GM12873 (cell line): Measurements from ENCODE around the gene TYW1.
"Not testable (repeated sequence)": the region's sequence is repeated elsewhere in the genome, so short reads cannot be mapped to it uniquely, and the experiment has no call there.

Experiments used
- TF ChIP-seq, protein P1 (sequence below): IDR thresholded peaks from 2 replicates; pipeline ENCODE4 v1.5.1; 2012; ENCODE audit warnings: low read depth, mild to moderate bottlenecking, moderate library complexity, low read length, control low read depth; ENCODE audit not compliant: insufficient read depth; ENCODE audit errors: missing control alignments

TYW1 gene, protein sequence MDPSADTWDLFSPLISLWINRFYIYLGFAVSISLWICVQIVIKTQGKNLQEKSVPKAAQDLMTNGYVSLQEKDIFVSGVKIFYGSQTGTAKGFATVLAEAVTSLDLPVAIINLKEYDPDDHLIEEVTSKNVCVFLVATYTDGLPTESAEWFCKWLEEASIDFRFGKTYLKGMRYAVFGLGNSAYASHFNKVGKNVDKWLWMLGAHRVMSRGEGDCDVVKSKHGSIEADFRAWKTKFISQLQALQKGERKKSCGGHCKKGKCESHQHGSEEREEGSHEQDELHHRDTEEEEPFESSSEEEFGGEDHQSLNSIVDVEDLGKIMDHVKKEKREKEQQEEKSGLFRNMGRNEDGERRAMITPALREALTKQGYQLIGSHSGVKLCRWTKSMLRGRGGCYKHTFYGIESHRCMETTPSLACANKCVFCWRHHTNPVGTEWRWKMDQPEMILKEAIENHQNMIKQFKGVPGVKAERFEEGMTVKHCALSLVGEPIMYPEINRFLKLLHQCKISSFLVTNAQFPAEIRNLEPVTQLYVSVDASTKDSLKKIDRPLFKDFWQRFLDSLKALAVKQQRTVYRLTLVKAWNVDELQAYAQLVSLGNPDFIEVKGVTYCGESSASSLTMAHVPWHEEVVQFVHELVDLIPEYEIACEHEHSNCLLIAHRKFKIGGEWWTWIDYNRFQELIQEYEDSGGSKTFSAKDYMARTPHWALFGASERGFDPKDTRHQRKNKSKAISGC

DNA sequence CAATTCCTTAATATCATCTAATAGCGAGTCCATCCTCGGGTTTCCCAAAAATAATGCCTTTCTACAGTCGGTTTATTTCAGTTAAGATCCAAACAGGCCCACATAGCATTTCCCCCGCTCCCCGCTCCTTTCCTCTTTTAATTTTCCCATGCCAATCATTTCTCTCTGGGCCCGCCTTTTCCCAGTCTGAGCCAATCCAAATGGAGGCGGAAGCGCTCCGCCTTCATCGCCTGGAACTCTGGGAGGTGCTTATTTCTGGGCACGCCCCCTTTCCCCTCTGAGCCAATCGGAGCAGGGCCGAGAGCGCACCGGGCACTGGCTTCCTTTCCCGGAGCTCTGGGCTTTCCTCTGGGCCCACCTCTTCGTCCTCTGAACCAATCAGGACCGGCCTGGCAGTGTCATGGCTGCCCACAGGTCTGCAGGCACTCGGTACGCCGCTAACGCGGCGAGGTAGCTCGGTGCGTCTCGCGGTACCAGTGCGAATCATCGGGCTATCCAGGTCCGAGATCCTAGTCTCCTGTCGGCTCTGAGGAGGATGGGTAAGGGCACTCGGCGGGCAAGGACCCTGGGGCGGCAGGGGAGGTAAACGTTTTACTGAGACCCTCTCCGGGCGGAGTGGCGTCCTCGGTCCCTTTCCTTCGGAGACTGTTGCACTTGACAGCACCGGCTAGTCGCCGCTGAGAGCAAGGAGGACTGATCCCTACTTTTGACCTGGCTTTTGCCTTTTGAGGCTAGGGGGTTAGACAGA is at the start of gene TYW1:
Gene TYW1, plus strand, starts transcription at position 390 of the 748 bp plus-strand sequence. Its CDS starts 146 bp downstream, at position 536.
- TF ChIP-seq, protein P1, sequence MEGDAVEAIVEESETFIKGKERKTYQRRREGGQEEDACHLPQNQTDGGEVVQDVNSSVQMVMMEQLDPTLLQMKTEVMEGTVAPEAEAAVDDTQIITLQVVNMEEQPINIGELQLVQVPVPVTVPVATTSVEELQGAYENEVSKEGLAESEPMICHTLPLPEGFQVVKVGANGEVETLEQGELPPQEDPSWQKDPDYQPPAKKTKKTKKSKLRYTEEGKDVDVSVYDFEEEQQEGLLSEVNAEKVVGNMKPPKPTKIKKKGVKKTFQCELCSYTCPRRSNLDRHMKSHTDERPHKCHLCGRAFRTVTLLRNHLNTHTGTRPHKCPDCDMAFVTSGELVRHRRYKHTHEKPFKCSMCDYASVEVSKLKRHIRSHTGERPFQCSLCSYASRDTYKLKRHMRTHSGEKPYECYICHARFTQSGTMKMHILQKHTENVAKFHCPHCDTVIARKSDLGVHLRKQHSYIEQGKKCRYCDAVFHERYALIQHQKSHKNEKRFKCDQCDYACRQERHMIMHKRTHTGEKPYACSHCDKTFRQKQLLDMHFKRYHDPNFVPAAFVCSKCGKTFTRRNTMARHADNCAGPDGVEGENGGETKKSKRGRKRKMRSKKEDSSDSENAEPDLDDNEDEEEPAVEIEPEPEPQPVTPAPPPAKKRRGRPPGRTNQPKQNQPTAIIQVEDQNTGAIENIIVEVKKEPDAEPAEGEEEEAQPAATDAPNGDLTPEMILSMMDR = not testable (repeated sequence)

DNA sequence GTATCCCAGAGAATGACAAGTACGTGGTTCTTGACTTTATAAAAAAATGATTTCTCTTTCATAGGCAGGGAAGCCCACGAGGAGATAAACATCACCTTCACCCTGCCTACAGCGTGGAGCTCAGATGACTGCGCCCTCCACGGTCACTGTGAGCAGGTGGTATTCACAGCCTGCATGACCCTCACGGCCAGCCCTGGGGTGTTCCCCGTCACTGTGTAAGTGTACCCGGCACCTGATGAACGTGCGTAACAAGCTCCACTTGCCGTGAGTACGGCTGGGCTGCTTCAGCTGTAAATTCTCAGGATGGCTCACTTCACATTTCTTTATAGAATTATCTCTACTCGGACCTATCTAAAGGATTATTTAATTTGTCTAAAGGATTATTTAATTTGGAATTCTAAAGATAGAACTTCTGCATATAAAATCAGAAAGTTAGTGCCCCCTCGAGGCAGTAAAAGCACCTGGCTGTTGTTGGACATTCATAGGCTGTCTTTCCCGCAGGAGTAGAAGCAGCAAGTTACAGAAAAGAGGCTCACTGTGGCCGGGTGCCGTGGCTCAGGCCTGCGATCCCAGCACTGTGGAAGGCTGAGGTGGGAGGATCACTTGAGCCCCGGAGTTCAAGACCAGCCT is 48.0 kb upstream of the TYW1 start:
- TF ChIP-seq, protein P1 = no peak

DNA sequence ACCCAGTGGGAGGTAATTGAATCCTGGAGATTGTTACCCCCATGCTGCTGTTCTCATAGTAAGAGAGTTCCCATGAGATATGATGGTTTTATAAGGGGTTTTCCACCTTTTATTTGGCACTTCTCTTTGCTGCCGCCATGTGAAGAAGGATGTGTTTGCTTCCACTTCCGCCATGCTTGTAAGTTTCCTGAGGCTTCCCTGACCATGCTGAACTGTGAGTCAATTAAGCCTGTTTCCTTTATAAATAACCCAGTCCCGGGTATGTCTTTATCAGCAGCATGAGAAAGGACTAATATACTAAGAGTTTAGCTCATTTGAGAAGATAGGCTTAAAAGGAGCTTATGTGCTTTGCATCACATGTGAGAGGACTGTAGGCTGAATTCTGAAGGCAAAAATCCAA is 46.3 kb upstream of the TYW1 start:
- TF ChIP-seq, protein P1 = no peak

DNA sequence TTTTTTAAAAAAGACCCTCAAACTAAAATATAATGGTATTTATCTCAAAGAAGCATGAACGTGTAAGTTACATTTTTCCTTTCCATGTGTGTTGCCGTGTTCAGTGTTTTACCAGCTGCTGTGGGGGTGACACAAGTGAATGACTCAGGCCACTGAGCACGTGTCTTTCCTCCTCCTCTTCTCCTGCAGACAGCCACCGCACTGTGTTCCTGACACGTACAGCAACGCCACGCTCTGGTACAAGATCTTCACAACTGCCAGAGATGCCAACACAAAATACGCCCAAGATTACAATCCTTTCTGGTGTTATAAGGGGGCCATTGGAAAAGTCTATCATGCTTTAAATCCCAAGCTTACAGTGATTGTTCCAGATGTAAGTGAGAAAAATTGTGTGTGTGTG is 45.9 kb upstream of the TYW1 start:
- TF ChIP-seq, protein P1 = no peak

DNA sequence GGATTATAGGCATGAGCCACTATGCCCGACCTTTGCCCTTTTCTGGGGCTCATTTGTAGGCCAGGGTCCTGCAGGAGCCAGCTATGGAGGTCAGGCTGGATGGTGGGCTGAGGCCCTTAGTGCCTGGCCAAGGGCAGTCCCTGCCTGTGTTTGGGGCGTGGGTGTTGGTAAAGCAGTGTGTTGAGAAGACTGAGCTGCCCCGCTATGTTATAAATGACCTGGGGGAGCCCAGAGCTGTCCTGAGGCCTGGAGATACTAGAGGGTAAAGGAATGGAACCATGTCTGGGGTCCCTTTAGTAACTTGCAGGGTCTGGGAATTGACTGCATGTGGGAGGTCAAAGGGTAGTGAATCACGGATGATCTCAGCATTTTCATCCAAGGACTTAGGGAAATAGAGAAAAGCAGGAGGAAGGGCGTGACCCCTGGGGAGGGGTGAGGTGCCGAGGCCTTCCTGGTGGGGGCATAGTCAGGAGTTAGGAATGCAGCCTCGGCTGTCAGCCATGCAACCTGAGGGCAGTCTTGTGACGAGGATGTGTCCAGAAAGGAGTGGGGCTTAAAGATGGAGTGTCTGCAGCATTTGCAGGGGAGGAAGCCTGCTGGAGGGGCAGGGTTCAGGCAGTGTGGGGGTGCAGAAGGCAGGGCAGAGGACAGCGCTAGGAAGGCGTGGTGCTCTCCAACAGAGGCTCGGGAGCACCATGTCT is 44.1 kb upstream of the TYW1 start:
- TF ChIP-seq, protein P1 = no peak

DNA sequence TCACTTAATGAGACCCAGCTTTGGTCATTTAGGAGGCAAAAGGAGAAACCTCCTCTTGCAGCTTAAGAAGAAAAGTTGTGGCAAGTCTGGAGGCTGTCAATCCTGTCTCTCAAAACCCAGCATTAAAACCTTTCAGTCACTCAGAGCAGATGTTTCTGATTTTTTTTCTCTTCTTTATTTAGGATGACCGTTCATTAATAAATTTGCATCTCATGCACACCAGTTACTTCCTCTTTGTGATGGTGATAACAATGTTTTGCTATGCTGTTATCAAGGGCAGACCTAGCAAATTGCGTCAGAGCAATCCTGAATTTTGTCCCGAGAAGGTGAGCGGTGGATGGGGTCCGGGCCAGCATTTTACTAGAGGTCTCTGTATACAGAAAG is 43.6 kb upstream of the TYW1 start:
- TF ChIP-seq, protein P1 = no peak
